HepG2 (cell line): ENCODE data around the gene TNRC18. TPM values are rescaled to one million over a fixed set of nuclear protein-coding genes. Genes with fewer than 3 reads are reported as not detected.

Source experiments
- AFF4 ChIP-seq: sonication (generic); formaldehyde crosslinking; IDR thresholded peaks from 2 replicates; pipeline ENCODE4 v1.4.0; 2020; ENCODE audit warnings: missing genetic modification reagents
- GMEB2 ChIP-seq: IDR thresholded peaks from 2 replicates; pipeline ENCODE4 v1.6.1; 2016; ENCODE audit warnings: missing biosample characterization, missing genetic modification reagents, low read depth
- RAD21 ChIP-seq: fragments of 450-650 bp; formaldehyde crosslinking; IDR thresholded peaks from 2 replicates; pipeline ENCODE4 v1.5.0; 2020; ENCODE audit warnings: mild to moderate bottlenecking
- RBM39 ChIP-seq: fragments of 200-400 bp; formaldehyde crosslinking; IDR thresholded peaks from one replicate; pipeline ENCODE4 v1.6.1; 2018; ENCODE audit warnings: antibody characterized with exemption, mild to moderate bottlenecking, low read depth, low read length; ENCODE audit not compliant: poor library complexity, severe bottlenecking
- ZFAT ChIP-seq: sonication (generic); formaldehyde crosslinking; conservative IDR thresholded peaks from 2 replicates; pipeline ENCODE4 v1.8.1; 2023; ENCODE audit warnings: missing genetic modification reagents, inconsistent platforms
- ZIK1 ChIP-seq: sonication (generic); formaldehyde crosslinking; IDR thresholded peaks from 2 replicates; pipeline ENCODE4 v1.5.0; 2020; ENCODE audit warnings: mild to moderate bottlenecking, low read depth, missing genetic modification reagents, borderline replicate concordance
- ZNF614 ChIP-seq: IDR thresholded peaks from 2 replicates; pipeline ENCODE4 v1.6.1; 2018; ENCODE audit warnings: missing biosample characterization, missing genetic modification reagents, inconsistent platforms, borderline replicate concordance
- ZNF709 ChIP-seq: sonication (generic); formaldehyde crosslinking; IDR thresholded peaks from 2 replicates; pipeline ENCODE4 v1.5.0; 2020; ENCODE audit warnings: mild to moderate bottlenecking, missing genetic modification reagents
- polyA plus RNA-seq, 8 experiments: library from polyadenylated mRNA; depleted of rRNA in 3 of 8; stranded (reverse) in 7 of 8; unstranded in 1 of 8; fragments of >200 nt; fragmentation: Illumina TruSeq in 4 of 8; extraction: Trizol in 4 of 8; gene quantifications; 2 replicates each; pipeline versions ENCODE4 v1.2.1 to v1.2.3, GENCODE V29; 2011 to 2016; ENCODE audit warnings: low read depth in 4 of 8, missing spikeins in 1 of 8, mixed read lengths in 1 of 8; ENCODE audit not compliant: insufficient read depth in 1 of 8
- total RNA-seq, 5 experiments: library from RNA; depleted of rRNA; stranded (reverse); fragments of >200 nt; fragmentation: Illumina TruSeq; extraction: Trizol; gene quantifications; 2 replicates each; pipeline ENCODE4 v1.2.3, GENCODE V29; 2016; ENCODE audit warnings: low read depth in 1 of 5
- TF ChIP-seq, protein P1 (sequence below): IDR thresholded peaks from 2 replicates; pipeline ENCODE4 v1.6.1; 2012; ENCODE audit warnings: low read depth, low read length, improper control_type of control experiment
- TF ChIP-seq, protein P2 (sequence below): IDR thresholded peaks from 2 replicates; pipeline ENCODE4 v1.6.1; 2018; ENCODE audit warnings: missing genetic modification reagents
- TF ChIP-seq, protein P3 (sequence below): IDR thresholded peaks from 2 replicates; pipeline ENCODE4 v1.6.1; 2016; ENCODE audit warnings: low read depth, missing genetic modification reagents, missing compliant biosample characterization

The TNRC18 gene
- total and polyA plus RNA-seq, 2 of the 13 experiments (the other 11 are each of a cell fraction or from before 2014, with no cell fraction given) = 11.7 to 17.4 TPM

- TF ChIP-seq, protein P1, sequence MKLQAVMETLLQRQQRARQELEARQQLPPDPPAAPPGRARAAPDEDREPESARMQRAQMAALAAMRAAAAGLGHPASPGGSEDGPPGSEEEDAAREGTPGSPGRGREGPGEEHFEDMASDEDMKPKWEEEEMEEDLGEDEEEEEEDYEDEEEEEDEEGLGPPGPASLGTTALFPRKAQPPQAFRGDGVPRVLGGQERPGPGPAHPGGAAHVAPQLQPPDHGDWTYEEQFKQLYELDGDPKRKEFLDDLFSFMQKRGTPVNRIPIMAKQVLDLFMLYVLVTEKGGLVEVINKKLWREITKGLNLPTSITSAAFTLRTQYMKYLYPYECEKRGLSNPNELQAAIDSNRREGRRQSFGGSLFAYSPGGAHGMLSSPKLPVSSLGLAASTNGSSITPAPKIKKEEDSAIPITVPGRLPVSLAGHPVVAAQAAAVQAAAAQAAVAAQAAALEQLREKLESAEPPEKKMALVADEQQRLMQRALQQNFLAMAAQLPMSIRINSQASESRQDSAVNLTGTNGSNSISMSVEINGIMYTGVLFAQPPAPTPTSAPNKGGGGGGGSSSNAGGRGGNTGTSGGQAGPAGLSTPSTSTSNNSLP = no peak; the same call in 1 of the 2 replicates
- TF ChIP-seq RAD21 (CRISPR knock-in tag) (0 out of 2 replicates have a peak, but pooled peaks have one; percentile 31), ZIK1 (no peak), ZNF614 (CRISPR knock-in tag) (peak; percentile 41; the same call in 1 of the 2 replicates), ZNF709 (CRISPR knock-in tag) (no peak), AFF4 (CRISPR knock-in tag) (peak; percentile 90), RBM39 (peak; percentile 40), GMEB2 (CRISPR knock-in tag) (no peak), ZFAT (CRISPR knock-in tag) (no peak)
- TF ChIP-seq, protein P2, sequence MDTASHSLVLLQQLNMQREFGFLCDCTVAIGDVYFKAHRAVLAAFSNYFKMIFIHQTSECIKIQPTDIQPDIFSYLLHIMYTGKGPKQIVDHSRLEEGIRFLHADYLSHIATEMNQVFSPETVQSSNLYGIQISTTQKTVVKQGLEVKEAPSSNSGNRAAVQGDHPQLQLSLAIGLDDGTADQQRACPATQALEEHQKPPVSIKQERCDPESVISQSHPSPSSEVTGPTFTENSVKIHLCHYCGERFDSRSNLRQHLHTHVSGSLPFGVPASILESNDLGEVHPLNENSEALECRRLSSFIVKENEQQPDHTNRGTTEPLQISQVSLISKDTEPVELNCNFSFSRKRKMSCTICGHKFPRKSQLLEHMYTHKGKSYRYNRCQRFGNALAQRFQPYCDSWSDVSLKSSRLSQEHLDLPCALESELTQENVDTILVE (CRISPR knock-in tag) = 0 out of 2 replicates have a peak, but pooled peaks have one; percentile 21
- TF ChIP-seq, protein P3, sequence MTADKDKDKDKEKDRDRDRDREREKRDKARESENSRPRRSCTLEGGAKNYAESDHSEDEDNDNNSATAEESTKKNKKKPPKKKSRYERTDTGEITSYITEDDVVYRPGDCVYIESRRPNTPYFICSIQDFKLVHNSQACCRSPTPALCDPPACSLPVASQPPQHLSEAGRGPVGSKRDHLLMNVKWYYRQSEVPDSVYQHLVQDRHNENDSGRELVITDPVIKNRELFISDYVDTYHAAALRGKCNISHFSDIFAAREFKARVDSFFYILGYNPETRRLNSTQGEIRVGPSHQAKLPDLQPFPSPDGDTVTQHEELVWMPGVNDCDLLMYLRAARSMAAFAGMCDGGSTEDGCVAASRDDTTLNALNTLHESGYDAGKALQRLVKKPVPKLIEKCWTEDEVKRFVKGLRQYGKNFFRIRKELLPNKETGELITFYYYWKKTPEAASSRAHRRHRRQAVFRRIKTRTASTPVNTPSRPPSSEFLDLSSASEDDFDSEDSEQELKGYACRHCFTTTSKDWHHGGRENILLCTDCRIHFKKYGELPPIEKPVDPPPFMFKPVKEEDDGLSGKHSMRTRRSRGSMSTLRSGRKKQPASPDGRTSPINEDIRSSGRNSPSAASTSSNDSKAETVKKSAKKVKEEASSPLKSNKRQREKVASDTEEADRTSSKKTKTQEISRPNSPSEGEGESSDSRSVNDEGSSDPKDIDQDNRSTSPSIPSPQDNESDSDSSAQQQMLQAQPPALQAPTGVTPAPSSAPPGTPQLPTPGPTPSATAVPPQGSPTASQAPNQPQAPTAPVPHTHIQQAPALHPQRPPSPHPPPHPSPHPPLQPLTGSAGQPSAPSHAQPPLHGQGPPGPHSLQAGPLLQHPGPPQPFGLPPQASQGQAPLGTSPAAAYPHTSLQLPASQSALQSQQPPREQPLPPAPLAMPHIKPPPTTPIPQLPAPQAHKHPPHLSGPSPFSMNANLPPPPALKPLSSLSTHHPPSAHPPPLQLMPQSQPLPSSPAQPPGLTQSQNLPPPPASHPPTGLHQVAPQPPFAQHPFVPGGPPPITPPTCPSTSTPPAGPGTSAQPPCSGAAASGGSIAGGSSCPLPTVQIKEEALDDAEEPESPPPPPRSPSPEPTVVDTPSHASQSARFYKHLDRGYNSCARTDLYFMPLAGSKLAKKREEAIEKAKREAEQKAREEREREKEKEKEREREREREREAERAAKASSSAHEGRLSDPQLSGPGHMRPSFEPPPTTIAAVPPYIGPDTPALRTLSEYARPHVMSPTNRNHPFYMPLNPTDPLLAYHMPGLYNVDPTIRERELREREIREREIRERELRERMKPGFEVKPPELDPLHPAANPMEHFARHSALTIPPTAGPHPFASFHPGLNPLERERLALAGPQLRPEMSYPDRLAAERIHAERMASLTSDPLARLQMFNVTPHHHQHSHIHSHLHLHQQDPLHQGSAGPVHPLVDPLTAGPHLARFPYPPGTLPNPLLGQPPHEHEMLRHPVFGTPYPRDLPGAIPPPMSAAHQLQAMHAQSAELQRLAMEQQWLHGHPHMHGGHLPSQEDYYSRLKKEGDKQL (CRISPR knock-in tag) = peak; percentile 15; the same call in 1 of the 2 replicates
Measured at GRCh38 chr7:5421714-5422395, 1.8 kb downstream of the TNRC18 start (continued).
